ENCODE measurements around the gene TBC1D8.
A peak's percentile ranks its signal among the peaks of the same experiment; 100 is the strongest.

TBC1D8 gene

GRCh38 chr2:101135412-101136296 is 15.5 kb downstream of the TBC1D8 start:
- DNase-seq (ENCODE audit: low read depth) = no peak

GRCh38 chr2:101133492-101134100 is 17.6 kb downstream of the TBC1D8 start:
- DNase-seq (ENCODE audit: low read depth) = no peak

- DNase-seq (ENCODE audit: low read depth) = no peak
These were observed 19.0 kb downstream of the TBC1D8 start for GRCh38 chr2:101132202-101132601.

GRCh38 chr2:101130081-101130480 is 21.1 kb downstream of the TBC1D8 start:
- no peak for DNase-seq (ENCODE audit: low read depth)

- DNase-seq (ENCODE audit: low read depth) = no peak
These were observed 23.7 kb downstream of the TBC1D8 start for GRCh38 chr2:101127319-101128056.

GRCh38 chr2:101125808-101126207 is 25.4 kb downstream of the TBC1D8 start:
- DNase-seq (ENCODE audit: low read depth) = no peak

GRCh38 chr2:101125374-101125773 is 25.8 kb downstream of the TBC1D8 start:
- DNase-seq (ENCODE audit: low read depth) = no peak

GRCh38 chr2:101124643-101125366 is 26.4 kb downstream of the TBC1D8 start:
- peak; percentile 27 for DNase-seq (ENCODE audit: low read depth)

GRCh38 chr2:101123795-101124471 is 27.2 kb downstream of the TBC1D8 start:
- no peak for DNase-seq (ENCODE audit: low read depth)

GRCh38 chr2:101121174-101121573 is 30.0 kb downstream of the TBC1D8 start:
- no peak for DNase-seq (ENCODE audit: low read depth)

GRCh38 chr2:101120124-101120996 is 30.8 kb downstream of the TBC1D8 start:
- peak; percentile 31 for DNase-seq (ENCODE audit: low read depth)

- DNase-seq (ENCODE audit: low read depth) = no peak
These were observed 31.8 kb downstream of the TBC1D8 start for GRCh38 chr2:101119431-101119830.

- DNase-seq (ENCODE audit: low read depth) = no peak
These were observed 34.2 kb downstream of the TBC1D8 start for GRCh38 chr2:101116841-101117552.

GRCh38 chr2:101116348-101116747 is 34.8 kb downstream of the TBC1D8 start:
- DNase-seq (ENCODE audit: low read depth) = no peak

GRCh38 chr2:101115664-101116063 is 35.5 kb downstream of the TBC1D8 start:
- DNase-seq (ENCODE audit: low read depth) = no peak

GRCh38 chr2:101114815-101115214 is 36.4 kb downstream of the TBC1D8 start:
- DNase-seq (ENCODE audit: low read depth) = no peak

GRCh38 chr2:101114268-101114783 is 36.9 kb downstream of the TBC1D8 start:
- no peak for DNase-seq (ENCODE audit: low read depth)

- no peak for DNase-seq (ENCODE audit: low read depth)
These were observed 37.5 kb downstream of the TBC1D8 start for GRCh38 chr2:101113441-101114267.

GRCh38 chr2:101112772-101113157 is 38.4 kb downstream of the TBC1D8 start:
- no peak for DNase-seq (ENCODE audit: low read depth)

Measured in non-pigmented ciliary epithelial cell (primary cell).